GM13977 (cell line): ENCODE measurements around the gene MBOAT1.

Experiments
- DNase-seq: peaks from one replicate; pipeline ENCODE4 v3.0.0; 2012; ENCODE audit warnings: low spot score
- in situ Hi-C: fragments of 300-500 bp; cut with MboI; formaldehyde crosslinking; loops from one replicate; pipeline ENCODE4 v1.12.0; 2022; ENCODE audit warnings: low sequenced_read_pairs, low pct_unique_long_range_greater_than_20kb, mixed read lengths, inconsistent platforms; ENCODE audit not compliant: unreplicated experiment
- TF ChIP-seq, protein P1 (sequence below): IDR thresholded peaks from 2 replicates; pipeline ENCODE4 v1.5.1; 2012; ENCODE audit warnings: mild to moderate bottlenecking, control low read depth; ENCODE audit not compliant: insufficient read depth; ENCODE audit errors: extremely low read depth, missing control alignments

The MBOAT1 gene

GRCh38 chr6:20061952-20062351, 150.3 kb downstream of the MBOAT1 start:
- TF ChIP-seq, protein P1, sequence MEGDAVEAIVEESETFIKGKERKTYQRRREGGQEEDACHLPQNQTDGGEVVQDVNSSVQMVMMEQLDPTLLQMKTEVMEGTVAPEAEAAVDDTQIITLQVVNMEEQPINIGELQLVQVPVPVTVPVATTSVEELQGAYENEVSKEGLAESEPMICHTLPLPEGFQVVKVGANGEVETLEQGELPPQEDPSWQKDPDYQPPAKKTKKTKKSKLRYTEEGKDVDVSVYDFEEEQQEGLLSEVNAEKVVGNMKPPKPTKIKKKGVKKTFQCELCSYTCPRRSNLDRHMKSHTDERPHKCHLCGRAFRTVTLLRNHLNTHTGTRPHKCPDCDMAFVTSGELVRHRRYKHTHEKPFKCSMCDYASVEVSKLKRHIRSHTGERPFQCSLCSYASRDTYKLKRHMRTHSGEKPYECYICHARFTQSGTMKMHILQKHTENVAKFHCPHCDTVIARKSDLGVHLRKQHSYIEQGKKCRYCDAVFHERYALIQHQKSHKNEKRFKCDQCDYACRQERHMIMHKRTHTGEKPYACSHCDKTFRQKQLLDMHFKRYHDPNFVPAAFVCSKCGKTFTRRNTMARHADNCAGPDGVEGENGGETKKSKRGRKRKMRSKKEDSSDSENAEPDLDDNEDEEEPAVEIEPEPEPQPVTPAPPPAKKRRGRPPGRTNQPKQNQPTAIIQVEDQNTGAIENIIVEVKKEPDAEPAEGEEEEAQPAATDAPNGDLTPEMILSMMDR: no peak
- in situ Hi-C loops: no loop called here

DNA sequence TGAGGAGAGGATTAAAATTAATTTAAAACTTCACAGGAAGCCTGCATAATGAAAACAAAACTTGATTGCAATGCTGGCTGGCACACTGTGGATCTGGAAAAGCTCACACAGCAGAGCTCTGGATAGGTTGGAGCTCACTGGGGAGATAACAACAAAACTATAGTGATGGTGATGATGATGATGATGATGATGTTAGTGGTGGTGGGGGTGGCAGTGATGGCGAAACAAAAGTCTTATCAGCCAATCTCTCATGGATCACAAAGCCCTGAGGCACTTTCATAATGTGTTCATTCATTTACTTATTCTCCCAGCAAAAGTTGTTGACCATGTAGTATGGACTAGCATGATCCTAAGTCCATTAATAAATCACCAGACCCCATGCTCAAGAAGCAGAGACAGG, 152.0 kb downstream of the MBOAT1 start:
- in situ Hi-C loops: no loop called here
- no peak for DNase-seq
- TF ChIP-seq, protein P1: no peak

More at GRCh38 chr6:20061952-20062351, 150.3 kb downstream of the MBOAT1 start:
- DNase-seq: no peak

DNA sequence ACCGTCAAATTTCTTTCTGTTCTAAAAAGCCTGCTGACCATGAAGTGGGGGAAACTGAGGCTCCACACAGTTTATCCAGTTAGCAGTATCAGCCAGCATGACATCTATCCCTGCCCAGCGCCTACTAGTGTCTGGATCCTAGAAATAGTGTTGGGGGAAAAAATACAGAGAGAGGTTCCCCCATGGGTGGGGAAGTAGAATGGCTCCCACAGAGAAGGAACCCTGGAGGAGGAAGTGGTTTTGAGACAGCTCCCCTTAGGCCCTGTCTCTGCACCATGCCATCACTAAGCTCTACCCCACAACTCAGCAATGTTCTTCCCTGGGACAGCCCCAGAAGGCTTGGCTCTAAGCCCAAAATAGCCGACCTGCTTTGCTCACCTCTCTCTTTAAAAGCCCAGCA, 153.4 kb downstream of the MBOAT1 start:
- DNase-seq: no peak
- in situ Hi-C loops: no loop called here
- TF ChIP-seq, protein P1: no peak

DNA sequence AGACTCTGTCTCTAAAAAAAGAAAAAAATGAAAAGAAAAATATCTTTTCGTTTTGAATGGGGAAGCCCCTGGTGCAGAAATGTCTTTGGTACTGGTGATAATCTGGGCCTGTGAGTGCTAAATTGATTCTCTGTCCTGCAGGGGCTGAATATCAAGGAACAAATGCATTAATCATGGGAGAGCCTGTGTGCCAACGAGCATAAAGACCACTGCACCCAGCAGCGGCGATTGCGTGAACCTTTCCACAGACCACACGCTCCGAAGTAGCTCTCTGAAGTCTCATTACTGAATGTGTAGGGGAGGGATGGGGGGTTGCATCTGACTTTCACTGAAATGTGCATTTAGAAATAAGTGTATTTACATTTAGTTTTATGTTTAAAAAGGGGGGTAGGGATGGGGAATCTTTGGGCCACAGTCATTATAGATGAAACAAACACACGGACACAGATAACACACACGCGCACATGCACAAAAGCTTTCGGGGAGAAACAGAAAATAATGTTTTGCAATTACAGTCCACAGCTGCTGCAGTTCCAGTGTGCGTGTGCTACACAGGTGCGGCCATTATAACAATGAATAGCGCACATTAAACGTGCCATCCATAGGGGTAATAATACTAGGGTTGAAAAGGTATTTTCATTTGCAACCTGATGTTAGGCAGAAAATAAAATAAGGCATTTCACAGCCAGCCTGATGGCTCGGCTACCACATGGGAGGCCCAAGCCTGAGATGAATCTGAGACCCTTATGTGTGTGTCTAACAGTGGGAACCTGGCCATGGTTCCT, 154.0 kb downstream of the MBOAT1 start:
- in situ Hi-C loops: no loop called here
- DNase-seq: no peak
- TF ChIP-seq, protein P1: no peak

DNA sequence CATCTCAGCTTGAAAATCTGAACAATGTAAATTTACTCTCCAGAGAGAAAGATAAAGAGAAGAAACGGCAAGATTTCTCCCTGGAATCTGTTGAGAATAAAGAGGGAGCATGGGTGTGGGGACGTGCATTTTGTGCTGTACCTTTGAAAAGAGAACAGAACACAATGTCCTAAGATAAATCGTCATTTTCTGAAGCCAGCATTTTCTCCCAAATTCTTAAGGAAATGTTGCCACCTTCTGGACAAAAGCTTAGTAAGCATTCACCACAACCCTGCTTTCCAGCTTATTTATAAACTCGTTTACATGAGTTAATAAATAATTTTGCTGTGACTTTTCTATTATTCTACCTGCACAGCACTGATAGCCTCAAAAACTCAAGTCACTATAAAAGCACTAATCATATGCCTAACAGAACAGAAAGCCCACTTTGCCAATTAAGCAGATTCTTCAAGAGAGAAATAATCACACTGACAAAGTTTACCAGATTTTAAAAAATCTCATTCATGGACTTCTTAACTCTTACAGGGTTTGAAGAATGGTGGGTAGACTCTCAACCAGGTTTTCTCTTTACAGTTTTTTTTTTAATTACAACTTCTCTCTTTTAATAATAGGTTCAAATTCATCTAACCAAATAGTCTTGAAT, 155.8 kb downstream of the MBOAT1 start:
- in situ Hi-C loops: no loop called here
- TF ChIP-seq, protein P1: peak; percentile 56

DNA sequence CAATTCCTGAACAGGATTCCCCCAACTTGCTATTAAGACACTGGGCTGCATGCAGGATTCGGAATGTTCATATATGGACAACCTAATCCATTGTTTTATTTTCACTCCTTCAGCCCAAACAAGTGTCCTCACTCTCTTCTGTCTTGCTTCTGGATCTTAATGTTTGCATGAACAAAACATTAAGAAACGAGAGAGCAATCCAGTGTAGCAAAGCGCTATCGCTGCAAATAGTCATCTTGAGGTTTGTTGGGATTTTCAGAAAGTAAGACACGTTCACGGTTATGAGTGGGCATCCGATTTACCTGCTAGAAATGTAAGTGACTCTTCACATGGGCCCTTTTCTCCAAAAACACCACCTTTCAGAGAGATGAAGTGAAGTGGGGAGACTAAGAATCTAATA, 156.4 kb downstream of the MBOAT1 start:
- TF ChIP-seq, protein P1: no peak
- DNase-seq: no peak
- in situ Hi-C loops: no loop called here

More for the DNA sequence above, 155.8 kb downstream of the MBOAT1 start:
- DNase-seq: peak; percentile 51
